Measurements from ENCODE around the gene TRPM2.

TRPM2 gene

GRCh38 chr21:44449473-44450363 lies 96.3 kb downstream of the TRPM2 start:
- peak; percentile 43 for DNase-seq

- DNase-seq = peak; percentile 18
These were observed 97.0 kb downstream of the TRPM2 start for GRCh38 chr21:44450402-44450801.

- peak; percentile 22 for DNase-seq
These were observed 97.6 kb downstream of the TRPM2 start for GRCh38 chr21:44450999-44451398.

GRCh38 chr21:44453120-44453519 lies 99.7 kb downstream of the TRPM2 start:
- no peak for DNase-seq

GRCh38 chr21:44454058-44454457 lies 100.6 kb downstream of the TRPM2 start:
- no peak for DNase-seq

GRCh38 chr21:44454747-44455523 lies 101.5 kb downstream of the TRPM2 start, which contains the start of gene LRRC3:
TSS of gene LRRC3 (plus strand) at chr21:44455510. CDS start at chr21:44456645, 1,135 bp downstream.
- DNase-seq = peak; percentile 84

GRCh38 chr21:44455524-44456213 lies 102.2 kb downstream of the TRPM2 start:
- DNase-seq = peak; percentile 62

GRCh38 chr21:44456214-44456914 lies 102.9 kb downstream of the TRPM2 start:
- no peak for DNase-seq

DNA sequence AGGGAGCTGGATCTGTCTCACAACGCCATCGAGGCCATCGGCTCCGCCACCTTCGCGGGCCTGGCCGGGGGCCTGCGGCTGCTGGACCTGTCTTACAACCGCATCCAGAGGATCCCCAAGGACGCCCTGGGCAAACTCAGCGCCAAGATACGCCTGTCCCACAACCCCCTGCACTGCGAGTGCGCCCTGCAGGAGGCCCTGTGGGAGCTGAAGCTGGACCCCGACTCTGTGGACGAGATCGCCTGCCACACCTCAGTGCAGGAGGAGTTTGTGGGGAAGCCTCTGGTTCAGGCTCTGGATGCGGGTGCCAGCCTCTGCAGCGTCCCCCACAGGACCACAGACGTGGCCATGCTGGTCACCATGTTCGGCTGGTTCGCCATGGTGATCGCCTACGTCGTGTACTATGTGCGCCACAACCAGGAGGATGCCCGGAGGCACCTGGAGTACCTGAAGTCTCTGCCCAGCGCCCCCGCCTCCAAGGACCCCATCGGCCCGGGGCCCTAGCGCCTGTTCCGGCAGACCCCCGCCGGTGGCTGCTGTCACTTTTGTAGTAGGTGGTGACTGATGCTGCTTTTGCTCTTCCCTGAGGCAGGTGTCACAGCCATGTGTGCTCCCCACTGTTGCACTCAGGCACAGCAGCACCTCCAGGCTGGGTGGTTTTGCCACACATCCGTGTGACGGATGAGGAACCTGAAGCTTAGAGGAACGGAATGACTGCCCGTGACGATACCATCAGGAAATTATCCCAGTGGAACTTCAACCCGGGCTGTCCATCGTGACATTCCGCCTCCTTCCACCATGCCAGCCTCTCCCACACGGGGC lies 103.7 kb downstream of the TRPM2 start:
- DNase-seq = no peak

- no peak for DNase-seq
These were observed 105.7 kb downstream of the TRPM2 start for GRCh38 chr21:44458971-44459711.

- no peak for DNase-seq
These were observed 106.5 kb downstream of the TRPM2 start for GRCh38 chr21:44459712-44460440.

- DNase-seq = no peak
These were observed 107.0 kb downstream of the TRPM2 start for GRCh38 chr21:44460441-44460755.

DNA sequence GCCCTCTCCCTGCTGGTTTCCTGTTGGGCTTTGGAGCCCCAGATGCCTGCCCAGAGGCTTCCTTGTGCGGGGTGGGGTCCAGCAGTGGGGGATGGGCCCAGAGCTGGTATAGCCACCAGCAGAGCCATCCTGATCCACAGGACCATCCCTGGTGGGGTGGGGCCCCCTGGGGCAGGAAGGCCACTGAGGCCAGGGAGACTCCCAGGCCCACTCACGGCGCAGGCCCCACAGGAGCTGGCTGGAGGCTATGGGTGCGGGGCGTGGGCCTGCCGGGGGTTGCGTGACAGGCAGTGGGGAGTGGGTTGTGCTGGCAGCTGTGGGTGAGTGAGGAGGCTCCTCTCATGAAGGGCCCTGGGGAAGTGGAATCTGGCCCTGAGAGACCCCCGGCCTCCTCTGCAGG lies 107.6 kb downstream of the TRPM2 start:
- no peak for DNase-seq

DNA sequence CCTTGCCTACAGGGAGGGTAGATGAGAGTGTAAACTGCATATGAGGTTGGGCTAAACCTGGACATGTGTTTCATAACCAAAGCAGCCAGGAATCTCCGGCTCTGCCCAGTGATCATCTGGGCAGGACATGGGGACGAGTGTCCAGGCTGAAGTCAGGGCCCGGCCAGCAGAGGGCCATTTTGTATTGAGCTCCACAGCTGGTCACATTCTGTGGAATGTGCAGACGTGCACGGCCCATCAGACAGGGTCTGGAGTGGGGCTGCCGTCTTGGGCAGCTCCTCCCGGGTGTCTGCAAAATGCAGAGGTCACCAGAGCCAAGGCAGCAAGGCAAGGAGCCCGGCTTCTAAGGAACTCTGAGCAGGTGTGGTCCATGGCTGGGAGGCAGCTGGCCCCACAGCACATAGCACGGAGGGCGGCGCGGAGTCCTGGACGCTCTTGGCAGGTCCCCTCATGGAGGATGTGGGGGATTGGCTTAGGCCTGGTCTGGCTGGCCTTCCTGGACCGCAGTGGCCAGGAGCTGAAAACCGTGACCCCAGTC lies 108.1 kb downstream of the TRPM2 start:
- peak; percentile 68 for DNase-seq

GRCh38 chr21:44462086-44462833 lies 108.8 kb downstream of the TRPM2 start:
- DNase-seq = peak; percentile 19

DNA sequence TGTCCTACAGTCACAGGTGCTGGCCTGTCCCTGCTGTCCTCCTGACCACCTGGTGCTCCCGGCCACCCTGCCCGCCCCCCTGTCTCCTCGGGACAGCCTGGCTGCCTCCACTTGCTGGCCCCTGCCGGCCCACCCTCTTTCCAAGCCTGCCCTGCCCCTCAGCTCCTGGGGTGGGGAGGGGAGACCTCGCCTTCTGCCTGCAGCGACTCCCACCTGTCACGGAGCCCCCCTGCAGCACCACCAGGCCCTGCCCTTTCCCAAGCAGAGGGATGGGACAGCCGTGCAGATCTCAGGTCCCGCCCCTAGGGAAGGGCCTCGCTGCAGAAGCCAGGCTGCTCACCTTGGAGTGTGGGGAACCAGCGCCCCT lies 109.4 kb downstream of the TRPM2 start:
- no peak for DNase-seq

- DNase-seq = no peak
These were observed 110.3 kb downstream of the TRPM2 start for GRCh38 chr21:44463724-44464123.

DNA sequence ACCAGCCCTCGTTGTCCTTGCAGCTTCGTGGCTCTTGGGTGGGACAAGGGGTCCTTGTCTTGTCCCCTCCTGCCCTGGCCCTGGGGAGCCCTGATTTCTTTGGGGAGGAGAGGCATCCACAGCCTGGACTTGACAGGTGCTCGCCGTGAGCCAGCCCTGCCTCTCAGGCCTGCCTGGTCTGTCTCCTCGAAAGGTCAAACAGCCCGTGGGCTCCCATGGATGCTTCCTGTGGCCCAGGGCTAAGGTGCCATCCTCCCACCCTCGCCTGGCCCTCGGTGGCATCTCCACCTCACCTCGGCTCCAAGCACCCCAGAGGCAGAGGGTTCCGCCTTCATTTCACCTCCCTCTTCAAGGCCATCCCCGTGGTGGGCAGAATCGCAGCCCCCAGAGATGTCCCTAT lies 110.9 kb downstream of the TRPM2 start:
- DNase-seq = no peak

DNA sequence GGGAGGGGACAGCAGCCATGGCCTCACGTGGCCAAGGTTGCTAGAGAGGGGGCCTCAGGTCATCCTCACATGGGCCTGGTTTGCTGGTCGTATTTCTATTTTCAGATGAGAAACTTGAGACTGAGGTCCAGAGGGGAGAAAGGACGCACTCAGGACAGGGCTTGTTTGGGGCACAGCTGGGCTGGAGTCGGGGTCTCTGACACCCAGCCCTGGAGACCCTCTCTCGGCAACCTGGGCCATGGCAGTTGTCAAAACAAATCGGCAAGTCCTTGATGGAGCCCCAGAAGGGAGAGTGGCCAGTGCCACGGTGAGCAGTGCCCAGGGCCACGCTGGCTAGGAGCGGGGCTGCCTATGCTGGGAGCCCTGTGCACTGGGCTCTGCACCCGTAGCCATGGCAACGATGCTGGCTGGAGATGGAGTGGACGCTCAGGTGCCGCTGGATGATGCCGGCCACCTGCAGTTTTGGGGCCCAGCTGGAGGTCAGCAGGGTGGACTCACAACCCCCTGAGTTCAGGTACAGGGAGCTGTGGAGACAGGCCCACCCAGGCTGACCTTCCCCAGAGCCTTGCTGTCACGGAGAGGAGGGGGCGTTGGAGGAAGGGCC lies 113.0 kb downstream of the TRPM2 start:
- DNase-seq = peak; percentile 30
